GM12872 (cell line): ENCODE data around the gene PSIP1.

ENCODE experiments used
- CTCF ChIP-seq: IDR thresholded peaks from 3 replicates; pipeline ENCODE4 v1.5.1; 2011; ENCODE audit warnings: low read depth, mild to moderate bottlenecking, low read length, moderate library complexity; ENCODE audit not compliant: insufficient read depth

The PSIP1 gene

GRCh38 chr9:15422372-15423230 lies 88.2 kb downstream of the PSIP1 start, which contains the start of gene SNAPC3:
TSS of gene SNAPC3 (plus strand) at chr9:15422876. CDS start at chr9:15422880, 4 bp downstream.
- TF ChIP-seq CTCF: no peak

- TF ChIP-seq CTCF: no peak
Measured at GRCh38 chr9:15421990-15422371, 88.8 kb downstream of the PSIP1 start.

- no peak for TF ChIP-seq CTCF
Measured at GRCh38 chr9:15421532-15421931, 89.2 kb downstream of the PSIP1 start.

GRCh38 chr9:15420796-15421195 lies 90.0 kb downstream of the PSIP1 start:
- TF ChIP-seq CTCF: no peak

GRCh38 chr9:15417626-15418025 lies 93.1 kb downstream of the PSIP1 start:
- no peak for TF ChIP-seq CTCF

GRCh38 chr9:15416880-15417279 lies 93.9 kb downstream of the PSIP1 start:
- peak; percentile 43; the same call in 1 of the 3 replicates for TF ChIP-seq CTCF
